ENCODE data around the gene TMEM51.

DNA sequence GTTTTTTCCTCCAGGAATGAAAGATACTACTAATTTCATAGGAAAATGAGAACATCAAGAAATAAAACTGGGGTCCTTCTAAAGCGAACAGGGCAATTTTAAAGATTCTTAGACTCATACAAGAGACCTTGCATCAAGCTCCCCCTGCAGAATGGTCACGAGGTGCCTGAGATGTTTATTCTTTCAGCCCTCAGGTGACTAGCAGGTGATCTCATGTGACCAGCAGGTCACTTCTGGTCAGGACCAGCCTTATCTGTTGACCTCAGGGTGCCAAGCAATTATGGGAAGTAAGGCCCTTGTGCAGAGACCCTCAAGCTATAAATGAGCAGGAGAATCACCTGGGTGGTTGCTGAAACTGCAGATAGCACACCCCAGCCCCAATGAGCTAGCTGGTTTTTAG lies 20.6 kb upstream of the TMEM51 start:
- TF ChIP-seq, protein P1, sequence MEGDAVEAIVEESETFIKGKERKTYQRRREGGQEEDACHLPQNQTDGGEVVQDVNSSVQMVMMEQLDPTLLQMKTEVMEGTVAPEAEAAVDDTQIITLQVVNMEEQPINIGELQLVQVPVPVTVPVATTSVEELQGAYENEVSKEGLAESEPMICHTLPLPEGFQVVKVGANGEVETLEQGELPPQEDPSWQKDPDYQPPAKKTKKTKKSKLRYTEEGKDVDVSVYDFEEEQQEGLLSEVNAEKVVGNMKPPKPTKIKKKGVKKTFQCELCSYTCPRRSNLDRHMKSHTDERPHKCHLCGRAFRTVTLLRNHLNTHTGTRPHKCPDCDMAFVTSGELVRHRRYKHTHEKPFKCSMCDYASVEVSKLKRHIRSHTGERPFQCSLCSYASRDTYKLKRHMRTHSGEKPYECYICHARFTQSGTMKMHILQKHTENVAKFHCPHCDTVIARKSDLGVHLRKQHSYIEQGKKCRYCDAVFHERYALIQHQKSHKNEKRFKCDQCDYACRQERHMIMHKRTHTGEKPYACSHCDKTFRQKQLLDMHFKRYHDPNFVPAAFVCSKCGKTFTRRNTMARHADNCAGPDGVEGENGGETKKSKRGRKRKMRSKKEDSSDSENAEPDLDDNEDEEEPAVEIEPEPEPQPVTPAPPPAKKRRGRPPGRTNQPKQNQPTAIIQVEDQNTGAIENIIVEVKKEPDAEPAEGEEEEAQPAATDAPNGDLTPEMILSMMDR (IDR thresholded peaks at IDR 0.05): no peak
- no peak for TF ChIP-seq POLR2A (IDR thresholded peaks at IDR 0.05)

Measured in tibial nerve (tissue), 3 donors.